ENCODE measurements around the gene LRRC51. TPM values are rescaled to one million over a fixed set of nuclear protein-coding genes. Genes with fewer than 3 reads are reported as not detected.

LRRC51 gene
- total and polyA plus RNA-seq, 2 of the 4 experiments (the other 2 are of a cell fraction), result 5.3 to 5.6 TPM

DNA sequence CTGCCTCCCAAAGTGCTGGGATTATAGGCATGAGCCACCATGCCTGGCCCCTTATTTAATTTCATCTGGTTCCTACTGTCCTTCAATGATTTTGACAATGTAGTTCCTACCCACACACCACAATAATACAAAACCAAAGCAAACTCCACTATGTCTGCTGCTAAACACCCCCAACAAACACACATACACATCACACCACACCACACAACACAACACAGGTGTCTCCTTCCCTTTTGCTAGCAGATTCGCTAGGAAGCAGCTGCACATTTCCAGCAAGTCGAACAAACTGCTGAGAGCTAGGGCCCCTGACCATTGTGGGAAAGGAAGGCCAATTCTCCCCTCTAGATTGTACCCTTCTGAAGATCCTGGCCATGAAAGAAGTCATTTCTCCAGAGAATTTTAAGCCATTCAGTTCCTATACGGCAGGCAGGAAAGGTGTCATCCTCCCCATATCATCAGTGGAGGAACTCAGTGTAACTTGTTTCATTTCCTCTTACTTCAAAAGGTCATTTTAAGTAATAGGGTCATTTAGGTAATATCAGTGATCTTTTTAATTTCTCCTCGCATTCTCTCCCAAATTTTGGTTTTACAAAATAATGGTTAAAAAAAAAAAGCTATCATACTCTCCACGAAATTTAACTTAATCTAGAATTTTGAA is 18.8 kb upstream of the LRRC51 start:
- ChIA-PET POLR2A (ENCODE audit: unreplicated experiment) (no interaction called here), CTCF (no interaction called here)
- no peaks in the 10 kb centered on the region for H3K27me3 ChIP-seq (ENCODE audit: control insufficient read depth, insufficient read depth, low read length)
- no peak overlapping the region for H2BK5ac ChIP-seq (ENCODE audit: low read depth, low read length, poor library complexity, severe bottlenecking)
- no TSS peak for BruUV-seq (replicated peaks)
- H3K56ac ChIP-seq (ENCODE audit: extremely low read depth, insufficient read depth, low read length), result no peak overlapping the region
- H3K9ac ChIP-seq (ENCODE audit: low read depth, low read length), result no peak overlapping the region
- H3K18ac ChIP-seq (ENCODE audit: low read depth, low read length), result no peak overlapping the region
- H3K4me2 ChIP-seq (ENCODE audit: low read depth, low read length), result no peak overlapping the region
- no peak for DNase-seq
- dilution Hi-C loops (cut with HindIII; ENCODE audit: low sequenced_read_pairs, unreplicated experiment), result no loop called here
- 0 out of 2 replicates have a peak overlapping the region, but pooled peaks have one; percentile 15 for H2AK5ac ChIP-seq (ENCODE audit: low read depth, low read length)
- in situ Hi-C loops (cut with MboI; ENCODE audit: low sequenced_read_pairs), result no loop called here
- no peaks in the 10 kb centered on the region for H4K20me1 ChIP-seq (ENCODE audit: insufficient read depth, low read length)
- H3K23ac ChIP-seq (ENCODE audit: low read depth, low read length), result no peak overlapping the region
- WGBS, 2 experiments (ENCODE audit: extremely low coverage in 2 of 2, insufficient read length in 1 of 2), result no CpG with 5 or more reads among the region's 5 CpGs
- H3K36me3 ChIP-seq (ENCODE audit: control insufficient read depth, insufficient read depth, low read length), result peaks cover 2% of the 10 kb centered on the region
- H2BK15ac ChIP-seq (ENCODE audit: low read depth, low read length), result no peak overlapping the region
- H3K4me3 ChIP-seq (ENCODE audit: insufficient read depth, low read depth, low read length), result no peak overlapping the region
- H3K27ac ChIP-seq (ENCODE audit: insufficient read depth, low read length), result no peak overlapping the region
- ATAC-seq (ENCODE audit: low read depth), result no peak
- no peak overlapping the region for H2BK20ac ChIP-seq (ENCODE audit: low read depth, low read length)
- intact Hi-C loops (cut with micrococcal nuclease), result no loop called here
- H2AK9ac ChIP-seq (replicated peaks; ENCODE audit: low read depth, low read length, poor library complexity), result no peak overlapping the region
- peaks cover 17% of the 10 kb centered on the region for H3K4me1 ChIP-seq (ENCODE audit: control insufficient read depth, insufficient read depth, low read length)
- no peak overlapping the region for H3K4ac ChIP-seq (ENCODE audit: low read depth, low read length)
- H2AFZ ChIP-seq (replicated peaks; ENCODE audit: low read length, poor library complexity), result no peak overlapping the region
- no peaks in the 10 kb centered on the region for H3K9me3 ChIP-seq (ENCODE audit: control insufficient read depth, insufficient read depth, low read length)
- H3K9me1 ChIP-seq (ENCODE audit: insufficient read depth, low read length), result peaks cover 14% of the 10 kb centered on the region
- no peak overlapping the region for H2BK120ac ChIP-seq (ENCODE audit: low read depth, low read length)
- no peak overlapping the region for H3K14ac ChIP-seq (replicated peaks; ENCODE audit: low read depth, low read length)
- peaks cover 21 to 60% of the 10 kb centered on the region in 2 experiments for H3K79me1 ChIP-seq (ENCODE audit: low read depth in 1 of 2, low read length in 2 of 2)
- H4K91ac ChIP-seq (ENCODE audit: insufficient read depth, low read depth, low read length), result no peak overlapping the region
- TF ChIP-seq CHD1 (IDR thresholded peaks at IDR 0.05; ENCODE audit: low read depth, low read length) (no peak), NFE2L2 (IDR thresholded peaks at IDR 0.05; ENCODE audit: low read depth, low read length) (no peak), RFX5 (IDR thresholded peaks at IDR 0.05; ENCODE audit: low read depth, low read length) (no peak), POLR2A (IDR thresholded peaks at IDR 0.05; ENCODE audit: low read depth, low read length) (no peak), BHLHE40 (IDR thresholded peaks at IDR 0.05; ENCODE audit: low read depth, low read length) (no peak), FOS (IDR thresholded peaks at IDR 0.05; ENCODE audit: low read depth, low read length) (no peak), RCOR1 (IDR thresholded peaks at IDR 0.05; ENCODE audit: insufficient replicate concordance, low read length) (no peak), RAD21 (IDR thresholded peaks at IDR 0.05; ENCODE audit: low read length) (no peak), SMC3 (IDR thresholded peaks at IDR 0.05; ENCODE audit: low read depth, low read length) (no peak), CEBPB (IDR thresholded peaks at IDR 0.05; ENCODE audit: low read depth, low read length) (no peak), MAZ (IDR thresholded peaks at IDR 0.05; ENCODE audit: borderline replicate concordance, low read depth, low read length) (no peak), MAFK (IDR thresholded peaks at IDR 0.05; ENCODE audit: low read depth, low read length) (no peak), MXI1 (IDR thresholded peaks at IDR 0.05; ENCODE audit: borderline replicate concordance, low read depth, low read length) (no peak)
- TF ChIP-seq, protein P1, sequence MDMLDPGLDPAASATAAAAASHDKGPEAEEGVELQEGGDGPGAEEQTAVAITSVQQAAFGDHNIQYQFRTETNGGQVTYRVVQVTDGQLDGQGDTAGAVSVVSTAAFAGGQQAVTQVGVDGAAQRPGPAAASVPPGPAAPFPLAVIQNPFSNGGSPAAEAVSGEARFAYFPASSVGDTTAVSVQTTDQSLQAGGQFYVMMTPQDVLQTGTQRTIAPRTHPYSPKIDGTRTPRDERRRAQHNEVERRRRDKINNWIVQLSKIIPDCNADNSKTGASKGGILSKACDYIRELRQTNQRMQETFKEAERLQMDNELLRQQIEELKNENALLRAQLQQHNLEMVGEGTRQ (IDR thresholded peaks at IDR 0.05; ENCODE audit: low read depth, low read length), result no peak
- TF ChIP-seq, protein P2, sequence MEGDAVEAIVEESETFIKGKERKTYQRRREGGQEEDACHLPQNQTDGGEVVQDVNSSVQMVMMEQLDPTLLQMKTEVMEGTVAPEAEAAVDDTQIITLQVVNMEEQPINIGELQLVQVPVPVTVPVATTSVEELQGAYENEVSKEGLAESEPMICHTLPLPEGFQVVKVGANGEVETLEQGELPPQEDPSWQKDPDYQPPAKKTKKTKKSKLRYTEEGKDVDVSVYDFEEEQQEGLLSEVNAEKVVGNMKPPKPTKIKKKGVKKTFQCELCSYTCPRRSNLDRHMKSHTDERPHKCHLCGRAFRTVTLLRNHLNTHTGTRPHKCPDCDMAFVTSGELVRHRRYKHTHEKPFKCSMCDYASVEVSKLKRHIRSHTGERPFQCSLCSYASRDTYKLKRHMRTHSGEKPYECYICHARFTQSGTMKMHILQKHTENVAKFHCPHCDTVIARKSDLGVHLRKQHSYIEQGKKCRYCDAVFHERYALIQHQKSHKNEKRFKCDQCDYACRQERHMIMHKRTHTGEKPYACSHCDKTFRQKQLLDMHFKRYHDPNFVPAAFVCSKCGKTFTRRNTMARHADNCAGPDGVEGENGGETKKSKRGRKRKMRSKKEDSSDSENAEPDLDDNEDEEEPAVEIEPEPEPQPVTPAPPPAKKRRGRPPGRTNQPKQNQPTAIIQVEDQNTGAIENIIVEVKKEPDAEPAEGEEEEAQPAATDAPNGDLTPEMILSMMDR (conservative IDR thresholded peaks at IDR 0.05; ENCODE audit: low read depth, low read length), result no peak
- TF ChIP-seq, protein P3, sequence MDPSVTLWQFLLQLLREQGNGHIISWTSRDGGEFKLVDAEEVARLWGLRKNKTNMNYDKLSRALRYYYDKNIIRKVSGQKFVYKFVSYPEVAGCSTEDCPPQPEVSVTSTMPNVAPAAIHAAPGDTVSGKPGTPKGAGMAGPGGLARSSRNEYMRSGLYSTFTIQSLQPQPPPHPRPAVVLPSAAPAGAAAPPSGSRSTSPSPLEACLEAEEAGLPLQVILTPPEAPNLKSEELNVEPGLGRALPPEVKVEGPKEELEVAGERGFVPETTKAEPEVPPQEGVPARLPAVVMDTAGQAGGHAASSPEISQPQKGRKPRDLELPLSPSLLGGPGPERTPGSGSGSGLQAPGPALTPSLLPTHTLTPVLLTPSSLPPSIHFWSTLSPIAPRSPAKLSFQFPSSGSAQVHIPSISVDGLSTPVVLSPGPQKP (IDR thresholded peaks at IDR 0.05; ENCODE audit: borderline replicate concordance, low read depth, low read length), result no peak
- H4K5ac ChIP-seq (ENCODE audit: low read depth, low read length), result peak overlapping the region; percentile 69; the same call in 1 of the 2 replicates
- 0 out of 4 replicates have a peak overlapping the region, but pooled peaks of 1 of the 2 experiments have one; percentile 19 for H4K8ac ChIP-seq (ENCODE audit: low read depth in 2 of 2, low read length in 2 of 2)
